Left colon (tissue), 2 donors: Measurements from ENCODE around the gene CP. TPM values are rescaled to one million over a fixed set of nuclear protein-coding genes. Genes with fewer than 3 reads are reported as not detected.

Experiments used
- ATAC-seq: fragments of 200-7000 bp; cut with Tn5 transposase; one replicate; pipeline ENCODE4 v1.9.1; 2020; ENCODE audit warnings: mild to moderate bottlenecking, moderate library complexity
- DNase-seq, 2 donors: peaks; one replicate each; pipeline ENCODE4 v3.0.0-alpha.2; 2020
- intact Hi-C, 2 donors: fragments of 100-400 bp; cut with DNase I in 1 of 2; cut with micrococcal nuclease in 1 of 2; formaldehyde crosslinking; loops; one replicate each; pipeline versions ENCODE4 v1.11.2 to v1.14.0; 2022; cut with DNase I, micrococcal nuclease
- total RNA-seq, 2 donors: library from RNA; stranded (reverse); fragmentation: NEBNext Ultra II Directional; extraction: Animal tissue kit (Norgen Biotek cat#: 25700); gene quantifications; one replicate each; pipeline ENCODE4 v1.2.1, GENCODE V29; 2021
- donor health status: DM: no; HTN: no; CAD: no.
- donor health status: DM: yes; HTN: yes; CAD: no.

CP gene
- total RNA-seq, 2 donors from 2014 or later = 6.1 to 11.1 TPM

DNA sequence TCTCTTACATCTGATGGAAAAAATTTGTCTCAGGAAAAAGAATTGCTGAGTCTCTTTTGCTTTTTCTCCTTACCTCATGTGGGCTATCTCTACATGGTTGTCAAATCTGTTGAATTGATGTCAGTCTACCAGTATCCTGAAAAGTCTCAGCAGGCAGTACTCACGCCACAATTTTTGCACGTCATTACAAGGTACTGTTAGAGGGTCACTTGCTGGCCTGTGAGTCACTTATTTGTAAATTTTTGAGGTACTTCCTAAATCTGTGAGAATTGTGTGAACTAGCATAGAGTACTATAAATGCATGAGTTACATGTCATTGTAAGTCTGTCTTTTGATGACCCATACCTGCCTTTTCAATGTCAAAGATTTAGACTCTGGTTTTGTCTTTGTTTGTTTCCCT is 76.3 kb downstream of the CP start:
- DNase-seq (no peak), ATAC-seq (no peak)
- intact Hi-C loops = no loop called here

DNA sequence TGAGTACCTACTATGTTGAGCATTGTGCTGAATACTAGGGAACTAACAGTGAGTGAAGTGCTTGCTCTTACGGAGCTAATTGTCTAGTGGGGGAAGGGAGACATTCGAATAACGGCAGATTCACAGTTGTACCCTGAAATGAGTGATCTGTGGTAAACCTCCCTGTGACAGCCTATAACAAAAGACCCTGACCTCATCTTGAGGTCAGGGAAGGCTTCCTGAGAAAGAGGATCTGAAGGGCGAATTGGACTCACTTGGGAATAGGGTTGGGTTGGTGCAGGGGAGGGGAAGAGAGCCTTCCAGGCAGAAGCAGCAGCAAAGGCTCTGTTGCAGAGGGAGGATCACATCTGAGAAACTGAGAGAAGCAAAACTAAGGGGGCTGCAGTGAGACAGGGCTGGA is 78.9 kb downstream of the CP start:
- ATAC-seq (no peak), DNase-seq (no peak)
- intact Hi-C loops = no loop called here

DNA sequence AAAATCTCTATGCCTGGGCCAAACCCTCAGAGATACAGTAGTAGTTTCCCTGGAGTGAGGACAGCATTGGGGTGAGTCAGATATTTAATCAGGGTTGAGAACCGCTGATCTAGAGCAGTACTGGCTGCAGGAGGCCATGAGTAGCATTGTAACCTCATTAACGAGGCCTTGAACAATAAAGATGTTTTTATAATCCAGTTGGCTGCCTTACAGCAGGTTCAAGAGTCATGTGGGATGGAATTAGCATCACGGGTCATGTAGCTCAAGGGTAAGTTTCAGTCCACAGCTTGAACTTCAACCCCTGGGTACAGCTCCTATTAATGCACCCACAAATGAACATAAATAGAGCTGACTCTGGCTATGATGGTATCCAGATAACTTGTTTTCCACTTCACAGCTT is 87.1 kb downstream of the CP start:
- DNase-seq (no peak), ATAC-seq (peak; percentile 75)
- intact Hi-C loops = no loop called here

DNA sequence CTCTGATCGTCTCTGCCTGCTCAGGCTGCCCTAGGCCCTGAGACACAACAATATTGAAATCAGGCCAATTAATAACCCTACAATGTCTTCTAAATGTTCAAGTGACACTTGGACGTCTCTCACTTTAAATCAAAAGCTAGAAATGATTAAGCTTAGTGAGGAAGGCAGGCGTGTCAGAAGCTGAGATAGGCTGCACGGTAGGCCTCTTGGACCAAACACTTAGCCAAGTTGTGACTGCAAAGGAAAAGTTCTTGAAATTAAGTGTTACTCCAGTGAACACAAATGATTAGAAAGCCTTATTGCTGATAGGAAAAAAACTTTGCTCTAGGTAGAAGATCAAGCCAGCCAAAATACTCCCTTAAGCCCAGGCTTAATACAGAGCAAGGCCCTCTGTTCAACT is 90.0 kb downstream of the CP start:
- ATAC-seq (no peak), DNase-seq (no peak)
- intact Hi-C loops = no loop called here

DNA sequence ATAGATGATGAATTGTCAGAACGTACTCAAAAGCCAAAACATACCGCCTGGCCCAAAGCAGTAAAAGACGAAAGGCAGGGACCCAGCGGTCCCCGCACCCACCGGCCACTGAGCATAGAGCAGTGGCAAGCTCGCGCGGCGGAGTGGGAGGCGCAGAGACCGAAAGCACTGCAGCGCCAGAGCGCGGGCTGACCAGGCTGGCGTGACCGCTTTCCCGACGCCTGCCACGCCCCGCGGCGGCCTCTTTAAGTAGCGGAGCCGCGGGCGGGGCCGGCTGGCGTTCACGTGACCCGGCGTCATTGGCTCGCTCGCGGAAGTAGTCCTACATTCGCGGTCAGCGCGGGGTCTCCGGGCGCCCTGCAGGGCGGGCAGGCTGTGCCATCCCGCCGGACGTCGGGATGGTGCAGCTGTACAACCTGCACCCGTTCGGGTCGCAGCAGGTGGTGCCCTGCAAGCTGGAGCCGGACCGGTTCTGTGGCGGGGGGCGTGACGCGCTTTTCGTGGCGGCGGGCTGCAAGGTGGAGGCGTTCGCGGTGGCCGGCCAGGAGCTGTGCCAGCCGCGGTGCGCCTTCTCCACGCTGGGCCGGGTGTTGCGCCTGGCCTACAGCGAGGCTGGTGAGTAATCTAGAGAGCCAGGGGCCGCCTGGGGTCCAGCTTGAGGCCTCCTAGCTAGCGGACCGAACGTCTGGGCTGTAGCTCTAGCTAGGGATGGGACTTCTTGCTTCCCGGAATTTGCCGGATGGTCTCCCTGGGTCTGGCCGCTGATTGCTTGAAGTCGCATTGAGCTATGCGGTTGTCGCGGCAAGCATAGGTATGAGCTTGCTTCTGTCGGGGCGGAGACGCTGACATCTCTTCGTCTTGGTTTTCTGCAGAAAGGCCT is 92.1 kb downstream of the CP start, which contains the start of gene HPS3:
Gene HPS3 (plus strand): TSS at position 313 of the 880 bp plus-strand sequence. CDS start 86 bp downstream, at position 399.
- ATAC-seq (peak; percentile 97), DNase-seq (peak; percentile 92 to 97)
- intact Hi-C loops = no loop called here

DNA sequence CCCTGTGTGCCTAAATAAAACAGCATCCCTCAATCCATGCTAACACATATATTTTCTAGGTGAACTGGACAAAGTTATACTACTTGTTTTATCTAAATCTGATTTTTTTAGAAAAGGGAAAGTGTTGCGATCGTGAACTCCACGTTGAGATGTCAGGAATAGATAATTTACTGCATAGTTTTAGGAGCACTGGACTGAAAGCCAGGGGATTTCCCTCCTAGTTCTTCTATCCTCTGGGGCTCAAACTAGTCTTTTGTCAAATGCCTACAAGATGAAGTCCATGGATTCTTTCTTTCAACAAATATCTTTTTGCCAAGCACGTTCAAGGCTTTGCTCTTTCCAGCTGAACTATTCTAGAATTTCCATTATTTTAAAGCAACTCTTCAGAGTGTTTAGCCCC is 92.8 kb downstream of the CP start:
- intact Hi-C loops = no loop called here
- DNase-seq = no peak
- ATAC-seq = no peak

DNA sequence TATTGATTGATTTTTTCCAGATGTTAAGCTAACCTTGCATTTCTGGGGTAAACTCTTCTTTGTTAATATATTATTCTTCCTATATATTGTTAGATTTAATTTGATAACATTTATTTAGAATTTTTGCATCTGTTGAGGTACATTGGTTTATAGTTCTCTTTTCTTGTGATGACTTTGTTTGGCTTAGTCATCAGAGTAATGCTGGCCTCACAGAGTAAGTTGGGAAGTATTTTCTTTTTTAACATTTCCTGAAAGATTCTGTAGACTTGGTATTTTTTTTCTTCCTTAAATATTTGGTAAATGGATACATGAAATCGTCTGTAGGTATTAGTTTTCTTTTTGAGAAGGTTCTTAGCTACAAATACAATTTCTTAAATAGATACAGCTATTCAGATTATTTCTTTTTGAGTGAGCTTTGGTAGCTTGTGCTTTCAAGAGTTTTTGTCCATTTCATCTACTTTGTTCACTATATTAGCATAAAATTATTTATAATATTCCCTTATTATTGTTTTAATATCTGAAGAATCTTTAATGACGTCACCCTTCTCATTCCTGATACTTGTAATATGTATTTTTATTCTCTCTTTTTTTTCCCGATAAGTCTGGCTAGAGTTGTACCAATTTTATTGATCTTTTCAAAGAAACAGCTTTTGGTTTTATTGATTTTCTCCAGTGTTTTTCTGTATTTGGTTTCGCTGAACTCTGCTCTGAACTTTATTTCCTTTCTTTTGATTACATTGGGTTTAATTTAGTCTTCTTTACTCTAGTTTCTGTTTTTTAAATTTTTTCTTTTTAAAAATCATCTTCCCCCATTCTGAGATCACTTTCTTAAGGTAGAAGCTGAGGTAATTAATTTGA is 98.7 kb downstream of the CP start:
- intact Hi-C loops = no loop called here
- no peak for ATAC-seq
- no peak for DNase-seq

Other genes starting within 250 kb of the CP start
- gene GYG1, start 230.3 kb downstream of the CP start, total RNA-seq = 10 to 100 TPM; 18.5 to 31.2 TPM
- 10 to 100 TPM; 10.5 to 10.8 TPM for gene HLTF, start 135.3 kb downstream of the CP start, total RNA-seq
- gene HPS3, start 92.2 kb downstream of the CP start, total RNA-seq = 10 to 100 TPM; 15.0 to 18.1 TPM
- 1 to 10 TPM in 1 of 2 donors, under 1 TPM in 1; 0.95 to 2.0 TPM for gene TM4SF18, start 111.8 kb upstream of the CP start, total RNA-seq
- 10 to 100 TPM; 27.0 to 83.9 TPM for gene TM4SF1, start 155.8 kb upstream of the CP start, total RNA-seq